NCI-H82 treated with DMSO at 0.1 percent for 48 hours (cell line): ENCODE results near the gene TRIM5.
"Not testable (repeated sequence)": the region's sequence is repeated elsewhere in the genome, so short reads cannot be mapped to it uniquely, and the experiment has no call there.

Experiments
- DNase-seq: peaks from one replicate; lab custom pipeline; 2025; ENCODE audit not compliant: unreplicated experiment; lab: John Stamatoyannopoulos, UW

The TRIM5 gene

GRCh38 chr11:5690216-5690615 lies 5.3 kb upstream of the TRIM5 start:
- DNase-seq = no peak

DNA sequence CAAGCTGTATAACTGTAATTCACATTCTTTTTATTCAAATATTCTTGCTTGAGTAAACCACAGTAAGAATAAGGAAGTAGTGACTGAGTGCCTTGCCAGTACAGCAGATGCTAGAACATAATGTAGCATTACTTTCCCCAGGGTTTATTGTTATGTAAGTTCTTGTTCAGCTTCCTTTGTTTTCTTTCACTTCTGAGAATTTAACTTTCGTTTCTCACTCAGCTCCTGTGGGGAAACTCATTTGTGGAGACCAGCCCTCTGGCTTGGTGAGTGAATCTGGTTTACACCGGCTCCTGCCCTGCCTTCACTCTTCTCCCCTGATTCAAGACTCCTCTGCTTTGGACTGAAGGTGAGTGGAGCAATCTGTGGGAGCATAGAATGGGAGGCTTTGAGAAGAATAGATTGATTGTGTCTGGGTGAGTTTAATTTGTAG lies 4.7 kb upstream of the TRIM5 start, which contains the start of gene TRIM22:
TSS of gene TRIM22 (plus strand) at position 240 of the 433 bp plus-strand sequence. CDS start 6,443 bp downstream, outside the sequence.
- DNase-seq = no peak

- no peak for DNase-seq
These were observed 3.6 kb upstream of the TRIM5 start for GRCh38 chr11:5688482-5688881.

DNA sequence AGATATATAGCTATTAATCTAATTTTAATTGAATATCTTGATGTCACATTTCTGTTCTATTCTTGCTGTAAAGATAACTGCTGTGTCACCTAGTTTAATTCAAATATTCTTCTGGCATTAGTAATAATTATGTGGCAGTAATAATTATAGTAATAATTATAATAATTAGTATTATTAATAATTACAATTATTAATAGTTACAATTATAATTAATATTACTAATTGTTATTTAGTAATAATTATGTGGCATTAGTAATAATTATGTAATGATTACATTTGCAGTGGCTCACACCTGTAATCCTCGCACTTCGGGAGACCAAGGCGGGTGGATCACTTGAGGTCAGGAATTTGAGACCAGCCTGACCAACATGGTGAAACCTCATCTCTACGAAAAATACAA lies 1.6 kb upstream of the TRIM5 start:
- no peak for DNase-seq

DNA sequence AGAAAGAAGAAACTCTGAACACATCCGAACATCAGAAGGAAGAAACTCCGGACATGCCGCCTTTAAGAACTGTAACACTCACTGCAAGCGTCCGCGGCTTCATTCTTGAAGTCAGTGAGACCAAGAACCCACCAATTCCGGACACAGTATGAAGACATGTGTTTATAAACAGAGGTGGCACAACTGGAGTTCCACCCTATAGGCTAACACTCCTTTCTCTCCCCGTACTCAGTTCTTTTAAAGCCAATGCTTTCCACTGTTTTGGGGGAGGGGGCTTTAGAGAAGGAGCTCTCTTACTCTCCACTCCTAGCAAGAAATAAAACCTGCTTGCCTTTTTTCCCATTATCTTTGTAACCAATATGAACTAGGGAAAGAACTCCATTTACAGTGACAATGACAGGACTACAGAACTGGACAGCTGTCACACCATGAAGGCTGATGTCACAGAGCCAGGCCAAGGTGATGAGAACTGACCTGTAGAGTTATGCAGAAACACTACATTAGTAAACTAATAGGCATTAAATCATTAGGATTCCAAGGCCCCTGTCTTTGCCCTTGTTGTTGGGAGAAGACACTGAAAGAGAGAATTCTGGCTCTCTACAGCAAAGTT lies 733 bp downstream of the TRIM5 start:
- no peak for DNase-seq

GRCh38 chr11:5683620-5684019 lies 1.3 kb downstream of the TRIM5 start:
- DNase-seq = not testable (repeated sequence)

GRCh38 chr11:5682890-5683441 lies 1.9 kb downstream of the TRIM5 start:
- not testable (repeated sequence) for DNase-seq

GRCh38 chr11:5679811-5680210 lies 5.1 kb downstream of the TRIM5 start:
- DNase-seq = no peak

DNA sequence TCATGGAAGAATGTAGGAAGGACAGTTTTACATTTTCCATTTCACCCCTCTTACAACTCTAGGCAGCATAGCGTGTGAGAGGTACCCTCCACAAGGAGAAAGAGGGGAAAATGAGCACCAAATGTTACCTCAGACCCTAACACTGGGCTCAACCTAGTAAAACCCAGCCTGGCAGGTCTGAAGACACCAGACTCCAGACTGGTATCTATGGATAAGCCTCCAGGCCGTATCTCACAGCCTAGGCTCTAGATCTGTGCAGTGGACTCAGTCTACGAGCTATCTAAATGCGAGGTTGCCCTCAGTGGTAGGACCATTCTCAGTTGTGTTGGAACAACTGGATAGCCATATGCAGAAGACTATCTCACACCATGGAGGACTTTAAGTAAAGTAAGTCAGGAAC lies 10.5 kb downstream of the TRIM5 start:
- DNase-seq = no peak

DNA sequence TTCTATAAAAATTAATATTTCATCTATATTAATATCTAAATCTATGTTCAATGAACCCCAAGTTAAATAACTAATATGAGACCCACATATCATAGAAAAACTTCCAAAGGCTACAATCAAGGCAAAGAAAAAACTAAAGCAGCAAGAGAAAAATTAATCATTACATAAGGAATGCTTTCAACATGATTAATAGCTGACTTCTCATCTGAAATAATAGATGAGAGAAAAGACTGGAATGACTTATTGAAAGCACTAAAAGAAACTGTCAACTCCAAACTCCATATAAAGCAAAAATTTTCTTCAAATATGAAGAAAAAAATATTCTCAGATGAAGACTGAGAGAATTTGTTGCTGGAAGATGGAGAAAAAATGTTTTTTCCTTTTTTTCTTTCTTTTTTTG lies 13.0 kb downstream of the TRIM5 start:
- DNase-seq = no peak

GRCh38 chr11:5666402-5666793 lies 18.5 kb downstream of the TRIM5 start:
- DNase-seq = no peak

GRCh38 chr11:5665746-5666401 lies 19.0 kb downstream of the TRIM5 start:
- DNase-seq = no peak

DNA sequence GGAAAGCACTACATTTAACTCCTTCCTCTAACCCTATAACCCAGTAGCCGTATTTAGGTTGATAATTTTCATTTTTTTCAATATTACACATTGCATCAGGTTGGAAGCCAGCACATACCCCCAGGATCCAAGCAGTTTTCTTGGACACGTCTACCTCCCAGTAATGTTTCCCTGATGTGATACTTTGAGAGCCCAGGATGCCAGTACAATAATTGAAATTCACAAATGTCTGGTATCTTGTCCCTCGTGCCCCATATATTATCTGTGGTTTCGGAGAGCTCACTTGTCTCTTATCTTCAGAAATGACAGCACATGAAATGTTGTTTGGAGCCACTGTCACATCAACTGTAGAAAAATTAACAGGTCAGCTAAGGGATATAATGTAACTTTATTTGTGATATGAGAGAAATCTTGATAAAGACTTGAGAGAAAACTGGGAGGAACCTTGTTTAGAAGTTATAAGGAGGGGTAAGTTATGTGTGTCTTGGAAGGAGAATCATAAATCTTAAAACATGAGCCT lies 19.8 kb downstream of the TRIM5 start:
- no peak for DNase-seq

DNA sequence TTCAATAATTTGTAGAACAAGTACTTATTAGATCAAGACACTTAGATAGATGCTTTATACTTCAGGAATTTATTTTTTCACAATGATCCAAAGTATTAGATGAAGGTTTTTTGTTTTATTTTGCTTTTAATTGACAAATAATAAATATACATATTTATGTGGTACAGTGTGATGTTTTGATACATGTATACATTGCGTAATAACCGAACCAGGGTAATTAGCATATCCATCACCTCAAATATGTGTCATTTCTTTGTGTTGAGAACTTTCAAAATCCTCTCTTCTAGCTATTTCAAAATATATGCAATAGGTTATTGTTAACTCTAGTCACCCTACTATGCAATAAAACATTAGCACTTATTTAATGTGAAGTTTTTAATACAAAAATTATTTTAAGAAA lies 21.4 kb downstream of the TRIM5 start:
- DNase-seq = no peak

- no peak for DNase-seq
These were observed 26.6 kb downstream of the TRIM5 start for GRCh38 chr11:5658318-5658717.

GRCh38 chr11:5656956-5657355 lies 27.9 kb downstream of the TRIM5 start:
- DNase-seq = not testable (repeated sequence)

DNA sequence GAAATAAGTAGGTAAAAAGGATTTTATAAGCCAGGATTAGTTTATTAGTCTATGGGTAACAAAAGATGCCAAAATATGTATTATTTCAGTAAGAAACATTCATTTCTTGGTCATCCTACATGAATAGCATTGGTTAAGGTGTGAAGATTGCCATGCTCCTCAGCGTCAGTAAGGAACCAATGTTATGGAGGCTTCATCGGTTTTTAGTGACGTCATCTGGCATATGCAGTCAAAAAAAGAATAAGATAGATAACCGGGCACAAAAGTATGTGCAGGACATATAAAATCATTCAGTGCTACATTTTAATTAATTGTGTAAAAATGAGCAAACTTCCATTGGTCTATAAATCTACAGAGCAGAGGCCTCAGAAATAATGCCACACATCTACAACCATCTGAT lies 29.4 kb downstream of the TRIM5 start:
- no peak for DNase-seq

- no peak for DNase-seq
These were observed 38.7 kb downstream of the TRIM5 start for GRCh38 chr11:5646139-5646538.

DNA sequence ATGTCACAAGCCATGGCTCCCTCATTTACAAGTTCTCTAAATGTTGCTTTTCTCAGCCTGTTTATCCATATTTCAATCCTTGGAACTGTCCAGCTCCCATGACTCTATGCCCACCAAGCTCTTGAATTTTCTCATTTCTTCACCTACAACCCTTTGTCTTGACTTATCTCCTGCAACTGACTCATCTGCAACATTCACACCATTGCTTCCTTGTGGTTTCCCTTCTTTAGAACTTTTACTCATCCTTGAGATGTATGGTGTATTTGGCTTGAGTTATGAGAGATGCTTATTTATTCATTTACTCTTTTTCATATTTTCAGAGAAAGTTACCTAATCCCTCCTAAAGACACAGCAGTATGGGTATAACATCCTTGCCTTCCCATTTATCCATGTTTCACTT lies 41.3 kb downstream of the TRIM5 start:
- DNase-seq = no peak

DNA sequence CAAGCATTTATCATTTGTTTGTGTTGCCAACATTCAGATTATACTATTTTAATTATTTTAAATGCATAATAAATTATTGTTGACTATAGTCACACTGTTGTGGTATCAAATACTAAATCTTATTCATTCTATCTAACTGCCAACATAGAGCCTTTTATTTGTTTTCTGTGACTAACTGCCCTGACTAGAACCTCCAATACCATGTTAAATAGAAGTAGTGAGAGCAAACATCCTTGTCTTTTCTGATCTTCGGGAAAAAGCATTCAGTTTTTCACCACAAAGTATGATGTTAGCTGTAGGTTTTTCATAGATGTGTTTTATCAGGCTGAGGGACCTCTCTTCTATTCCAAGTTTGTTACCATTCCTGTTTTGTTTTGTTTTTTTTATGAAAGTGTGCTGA lies 44.9 kb downstream of the TRIM5 start:
- DNase-seq = no peak

DNA sequence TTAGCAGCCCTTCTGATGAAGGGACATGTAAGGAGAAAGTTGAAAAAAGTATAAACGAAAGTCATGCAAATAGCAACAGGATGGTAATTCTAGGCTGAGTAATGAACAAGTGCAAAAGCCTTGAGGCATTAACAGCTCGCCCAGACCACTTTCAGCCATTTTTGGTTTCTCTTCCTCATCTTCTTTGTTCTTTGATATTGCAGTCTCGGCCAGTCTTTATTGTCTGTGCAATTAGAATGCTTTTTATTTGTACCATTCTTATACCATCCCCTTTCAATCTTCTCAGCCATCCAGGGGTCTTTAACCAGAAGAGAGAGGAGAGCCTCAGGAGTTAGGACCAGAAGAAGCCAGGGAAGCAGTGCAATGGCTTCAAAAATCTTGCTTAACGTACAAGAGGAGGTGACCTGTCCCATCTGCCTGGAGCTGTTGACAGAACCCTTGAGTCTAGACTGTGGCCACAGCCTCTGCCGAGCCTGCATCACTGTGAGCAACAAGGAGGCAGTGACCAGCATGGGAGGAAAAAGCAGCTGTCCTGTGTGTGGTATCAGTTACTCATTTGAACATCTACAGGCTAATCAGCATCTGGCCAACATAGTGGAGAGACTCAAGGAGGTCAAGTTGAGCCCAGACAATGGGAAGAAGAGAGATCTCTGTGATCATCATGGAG lies 52.8 kb downstream of the TRIM5 start:
- DNase-seq = no peak

DNA sequence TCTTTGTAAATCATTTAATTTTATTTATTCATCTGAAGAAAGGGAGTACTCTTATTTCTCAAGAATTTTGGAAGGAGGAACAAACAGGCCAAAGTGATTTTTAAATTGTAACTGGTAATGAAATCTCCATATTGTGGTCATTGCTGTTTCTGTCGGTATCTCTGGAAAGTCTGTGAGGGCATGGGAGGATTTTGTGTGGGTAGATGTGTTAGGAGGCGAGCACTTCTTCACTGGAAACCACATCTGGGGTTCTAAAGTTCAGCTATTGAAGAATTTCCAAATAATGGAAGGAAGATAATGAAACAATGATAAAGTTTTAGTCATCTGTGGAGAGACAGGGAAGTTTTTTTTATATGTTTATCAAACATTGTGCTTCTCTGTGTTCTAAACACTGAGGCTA lies 53.5 kb downstream of the TRIM5 start:
- DNase-seq = no peak
